Measurements from ENCODE around the gene PDE1C.

Gene PDE1C

DNA sequence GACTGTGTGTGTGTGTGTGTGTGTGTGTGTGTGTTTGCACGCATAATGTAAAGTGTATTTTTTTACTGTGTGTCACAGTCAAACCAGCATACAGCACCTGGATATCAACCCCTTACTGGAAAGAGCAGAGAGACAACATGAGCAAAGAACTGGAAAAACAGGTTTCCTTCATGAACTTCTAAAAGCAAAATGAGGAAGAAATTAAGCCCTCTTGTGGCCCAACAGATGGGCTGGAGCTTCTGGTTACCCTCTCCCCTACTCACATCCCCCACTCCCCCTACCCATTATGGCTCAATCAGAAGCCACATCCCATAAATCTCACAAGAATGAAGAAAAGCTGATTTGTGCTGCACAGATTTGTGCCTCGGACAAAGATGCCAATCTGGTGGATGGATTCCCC, 36.2 kb downstream of the PDE1C start:
- no peaks in the 10 kb centered on the region for H3K27me3 ChIP-seq (ENCODE audit: control insufficient read depth in 5 of 5, insufficient read depth in 4 of 5, low read length in 5 of 5)
- no peak overlapping the region for H3K9ac ChIP-seq (ENCODE audit: low read length in 5 of 5)
- no peak overlapping the region for H3K27ac ChIP-seq (ENCODE audit: low read depth, low read length)
- no peaks in the 10 kb centered on the region for H3K9me3 ChIP-seq (ENCODE audit: control insufficient read depth in 5 of 5, low read length in 5 of 5)
- H3K4me1 ChIP-seq (ENCODE audit: control insufficient read depth in 5 of 5, insufficient read depth in 5 of 5, low read length in 5 of 5) = no peaks in the 10 kb centered on the region
- no peaks in the 10 kb centered on the region for H3K36me3 ChIP-seq (ENCODE audit: control insufficient read depth in 5 of 5, insufficient read depth in 5 of 5, low read length in 5 of 5)
- no peak overlapping the region for H3K4me3 ChIP-seq (ENCODE audit: low read depth in 1 of 5, low read length in 5 of 5)

DNA sequence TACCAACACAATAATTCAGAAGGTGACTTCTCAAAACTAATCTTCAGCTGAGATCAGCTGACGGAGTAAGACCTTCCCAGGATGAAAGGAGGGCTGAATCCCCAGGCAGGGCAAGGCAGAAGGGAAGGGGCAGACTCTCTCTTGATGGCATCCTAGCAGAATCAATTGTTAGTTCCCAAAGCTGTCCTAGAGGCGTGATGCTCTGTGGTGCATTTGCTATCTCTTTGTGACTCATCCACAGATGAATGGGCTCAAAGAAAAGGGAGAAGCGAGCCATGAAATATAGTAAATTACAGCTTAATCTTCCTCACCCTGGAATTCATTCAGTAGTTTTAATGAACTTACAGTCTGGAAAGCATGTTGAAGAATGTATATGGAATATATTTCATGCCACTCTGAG, 37.2 kb downstream of the PDE1C start:
- H3K27ac ChIP-seq (ENCODE audit: low read depth, low read length) = no peak overlapping the region
- H3K9ac ChIP-seq (ENCODE audit: low read length in 5 of 5) = no peak overlapping the region

DNA sequence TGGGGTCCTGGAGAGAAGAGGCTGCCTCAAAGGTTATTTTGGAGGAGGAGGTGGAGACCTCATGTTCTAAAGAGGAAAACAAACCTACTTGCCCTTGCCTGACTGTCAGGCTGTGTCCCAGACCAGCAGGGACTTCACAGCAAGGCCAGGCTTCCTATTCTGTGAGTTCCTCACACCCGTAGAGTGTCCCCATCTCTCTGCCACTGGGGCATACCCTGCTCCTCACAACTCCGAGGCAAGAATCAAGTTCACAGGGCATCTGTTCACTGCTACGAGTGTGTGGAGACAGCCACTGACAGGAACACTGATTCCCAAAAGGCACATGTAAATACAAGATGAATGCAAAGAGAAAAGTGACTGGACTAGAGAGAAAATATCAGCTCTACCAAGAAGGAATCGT, 38.0 kb downstream of the PDE1C start:
- H3K27me3 ChIP-seq (ENCODE audit: control insufficient read depth in 5 of 5, insufficient read depth in 4 of 5, low read length in 5 of 5) = no peaks in the 10 kb centered on the region
- no peak overlapping the region for H3K27ac ChIP-seq (ENCODE audit: low read depth, low read length)
- no peaks in the 10 kb centered on the region for H3K9me3 ChIP-seq (ENCODE audit: control insufficient read depth in 5 of 5, low read length in 5 of 5)
- H3K4me1 ChIP-seq (ENCODE audit: control insufficient read depth in 5 of 5, insufficient read depth in 5 of 5, low read length in 5 of 5) = no peaks in the 10 kb centered on the region
- H3K9ac ChIP-seq (ENCODE audit: low read length in 5 of 5) = no peak overlapping the region
- no peak overlapping the region for H3K4me3 ChIP-seq (ENCODE audit: low read depth in 1 of 5, low read length in 5 of 5)
- no peaks in the 10 kb centered on the region for H3K36me3 ChIP-seq (ENCODE audit: control insufficient read depth in 5 of 5, insufficient read depth in 5 of 5, low read length in 5 of 5)

More for the DNA sequence above, 37.2 kb downstream of the PDE1C start:
- no peaks in the 10 kb centered on the region for H3K27me3 ChIP-seq (ENCODE audit: control insufficient read depth in 5 of 5, insufficient read depth in 4 of 5, low read length in 5 of 5)
- H3K4me1 ChIP-seq (ENCODE audit: control insufficient read depth in 5 of 5, insufficient read depth in 5 of 5, low read length in 5 of 5) = no peaks in the 10 kb centered on the region
- no peak overlapping the region for H3K4me3 ChIP-seq (ENCODE audit: low read depth in 1 of 5, low read length in 5 of 5)
- no peaks in the 10 kb centered on the region for H3K9me3 ChIP-seq (ENCODE audit: control insufficient read depth in 5 of 5, low read length in 5 of 5)
- no peaks in the 10 kb centered on the region for H3K36me3 ChIP-seq (ENCODE audit: control insufficient read depth in 5 of 5, insufficient read depth in 5 of 5, low read length in 5 of 5)

DNA sequence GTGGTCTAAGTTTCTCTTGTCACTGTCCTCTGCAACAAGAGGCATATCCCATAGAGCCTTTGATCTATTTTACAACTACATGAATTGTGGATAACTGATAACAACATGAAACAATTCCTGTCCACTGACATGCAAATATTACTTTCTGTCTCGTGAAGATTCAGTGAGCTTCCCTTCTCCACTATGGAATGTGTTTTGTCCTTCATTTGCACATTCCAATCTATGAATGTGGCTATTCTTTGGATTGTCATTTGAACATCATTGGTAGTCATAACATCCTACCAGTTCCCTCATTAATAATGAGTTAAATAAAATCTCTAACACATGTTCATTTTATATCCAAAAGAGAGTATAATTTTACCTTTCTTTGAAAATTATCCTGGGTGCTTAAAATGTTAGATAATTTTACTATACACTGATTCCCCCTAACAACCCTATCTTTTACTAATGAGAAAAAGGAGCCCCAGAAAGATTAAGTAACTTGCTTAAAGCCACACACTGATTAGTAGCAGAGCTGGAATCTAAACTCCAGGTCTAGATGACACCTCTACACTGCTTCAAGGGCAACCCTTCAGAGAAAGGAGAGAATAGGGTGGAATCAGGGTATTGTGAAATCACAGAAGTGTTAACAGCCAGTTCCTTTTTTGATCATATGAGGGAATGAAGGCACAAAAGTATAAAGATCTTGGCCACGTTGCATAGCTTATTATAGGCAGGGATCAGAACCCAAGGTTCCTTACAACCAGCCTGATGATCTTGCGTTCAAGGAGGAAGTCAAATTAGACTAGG, 39.1 kb downstream of the PDE1C start:
- no peaks in the 10 kb centered on the region for H3K36me3 ChIP-seq (ENCODE audit: control insufficient read depth in 5 of 5, insufficient read depth in 5 of 5, low read length in 5 of 5)
- H3K9me3 ChIP-seq (ENCODE audit: control insufficient read depth in 5 of 5, low read length in 5 of 5) = no peaks in the 10 kb centered on the region
- H3K4me1 ChIP-seq (ENCODE audit: control insufficient read depth in 5 of 5, insufficient read depth in 5 of 5, low read length in 5 of 5) = no peaks in the 10 kb centered on the region
- H3K27me3 ChIP-seq (ENCODE audit: control insufficient read depth in 5 of 5, insufficient read depth in 4 of 5, low read length in 5 of 5) = no peaks in the 10 kb centered on the region
- H3K27ac ChIP-seq (ENCODE audit: low read depth, low read length) = no peak overlapping the region
- no peak overlapping the region for H3K4me3 ChIP-seq (ENCODE audit: low read depth in 1 of 5, low read length in 5 of 5)
- no peak overlapping the region for H3K9ac ChIP-seq (ENCODE audit: low read length in 5 of 5)

DNA sequence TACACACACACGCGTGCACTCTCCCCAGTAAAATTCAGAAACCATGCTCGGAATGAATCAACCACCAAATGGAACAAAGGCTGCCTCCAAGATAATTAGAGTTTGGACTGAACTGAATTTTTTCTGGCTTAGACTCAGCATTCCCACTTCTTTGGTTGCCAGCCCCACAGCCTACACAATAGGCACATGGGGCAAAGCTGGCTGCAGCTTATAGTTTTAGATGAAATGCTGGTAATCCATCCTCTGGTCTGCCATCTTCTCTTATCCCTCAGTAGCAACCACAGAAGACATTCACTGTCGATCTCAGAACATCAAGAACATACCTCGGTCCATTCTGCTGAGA, 44.2 kb downstream of the PDE1C start:
- Histone ChIP-seq H3K4me1 (ENCODE audit: control insufficient read depth in 5 of 5, insufficient read depth in 5 of 5, low read length in 5 of 5) (peaks cover 0 to 3% (median 0%) of the 10 kb centered on the region in 5 donors), H3K4me3 (ENCODE audit: low read depth in 1 of 5, low read length in 5 of 5) (no peak overlapping the region), H3K9ac (ENCODE audit: low read length in 5 of 5) (no peak overlapping the region), H3K36me3 (ENCODE audit: control insufficient read depth in 5 of 5, insufficient read depth in 5 of 5, low read length in 5 of 5) (no peaks in the 10 kb centered on the region), H3K9me3 (ENCODE audit: control insufficient read depth in 5 of 5, low read length in 5 of 5) (no peaks in the 10 kb centered on the region), H3K27ac (ENCODE audit: low read depth, low read length) (no peak overlapping the region), H3K27me3 (ENCODE audit: control insufficient read depth in 5 of 5, insufficient read depth in 4 of 5, low read length in 5 of 5) (no peaks in the 10 kb centered on the region)

DNA sequence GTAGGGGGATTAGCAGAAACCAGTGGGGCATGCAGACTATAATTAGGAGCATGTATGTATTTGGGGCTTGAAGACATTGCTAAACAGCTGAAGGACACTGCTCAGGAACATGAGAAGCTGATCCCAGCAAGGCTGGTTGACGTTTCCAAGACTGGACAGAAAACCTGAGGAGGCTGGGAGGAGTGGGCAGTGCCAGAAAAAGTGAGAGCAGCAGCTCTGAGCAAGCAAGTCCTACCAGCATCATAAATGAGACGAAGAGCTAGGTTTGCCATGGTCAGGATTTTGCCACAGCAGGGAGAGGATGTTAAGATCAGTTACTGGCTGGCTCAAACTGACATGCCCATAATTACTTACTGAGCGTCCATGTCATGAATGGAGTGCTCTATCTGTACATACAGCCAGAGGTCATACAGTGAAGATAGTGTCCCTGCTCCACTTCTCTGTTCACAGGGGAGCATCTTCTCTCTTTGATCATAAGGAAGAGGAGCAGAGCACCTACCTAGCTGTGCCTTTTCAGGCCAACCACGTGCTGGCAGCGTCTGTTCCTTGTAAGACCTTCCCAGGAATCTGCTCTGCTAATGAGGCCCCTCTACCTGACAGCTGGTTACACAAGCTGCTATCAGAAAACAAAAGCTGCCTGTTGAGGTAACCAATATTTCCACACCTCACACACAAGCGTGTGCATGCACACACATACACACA, 44.7 kb downstream of the PDE1C start:
- H3K4me3 ChIP-seq (ENCODE audit: low read depth in 1 of 5, low read length in 5 of 5) = no peak overlapping the region
- H3K27me3 ChIP-seq (ENCODE audit: control insufficient read depth in 5 of 5, insufficient read depth in 4 of 5, low read length in 5 of 5) = no peaks in the 10 kb centered on the region
- no peak overlapping the region for H3K27ac ChIP-seq (ENCODE audit: low read depth, low read length)
- peaks cover 0 to 8% (median 4%) of the 10 kb centered on the region in 5 donors for H3K4me1 ChIP-seq (ENCODE audit: control insufficient read depth in 5 of 5, insufficient read depth in 5 of 5, low read length in 5 of 5)
- no peak overlapping the region for H3K9ac ChIP-seq (ENCODE audit: low read length in 5 of 5)
- H3K9me3 ChIP-seq (ENCODE audit: control insufficient read depth in 5 of 5, low read length in 5 of 5) = no peaks in the 10 kb centered on the region
- H3K36me3 ChIP-seq (ENCODE audit: control insufficient read depth in 5 of 5, insufficient read depth in 5 of 5, low read length in 5 of 5) = no peaks in the 10 kb centered on the region

DNA sequence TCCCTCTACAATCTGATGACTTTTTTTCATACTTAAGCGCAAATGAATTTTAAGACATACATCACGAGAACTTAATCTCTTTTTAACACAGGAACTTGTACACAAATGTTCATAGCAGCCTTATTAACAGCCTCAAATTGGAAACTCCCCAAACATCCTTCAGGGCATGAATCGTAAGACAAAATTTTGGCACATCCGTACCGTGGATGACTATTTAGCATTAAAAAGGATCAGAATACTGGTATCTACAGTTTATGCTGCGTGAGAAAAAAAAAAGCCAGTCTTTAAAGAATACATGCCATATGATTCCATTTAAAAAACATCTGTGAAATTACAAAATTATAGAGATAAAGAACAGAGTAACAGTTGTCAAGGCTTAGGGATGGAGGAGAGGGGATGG, 46.8 kb downstream of the PDE1C start:
- Histone ChIP-seq H3K36me3 (ENCODE audit: control insufficient read depth in 5 of 5, insufficient read depth in 5 of 5, low read length in 5 of 5) (no peaks in the 10 kb centered on the region), H3K4me1 (ENCODE audit: control insufficient read depth in 5 of 5, insufficient read depth in 5 of 5, low read length in 5 of 5) (peaks cover 0 to 16% (median 6%) of the 10 kb centered on the region in 5 donors), H3K27ac (ENCODE audit: low read depth, low read length) (no peak overlapping the region), H3K9ac (ENCODE audit: low read length in 5 of 5) (no peak overlapping the region), H3K27me3 (ENCODE audit: control insufficient read depth in 5 of 5, insufficient read depth in 4 of 5, low read length in 5 of 5) (no peaks in the 10 kb centered on the region), H3K9me3 (ENCODE audit: control insufficient read depth in 5 of 5, low read length in 5 of 5) (no peaks in the 10 kb centered on the region), H3K4me3 (ENCODE audit: low read depth in 1 of 5, low read length in 5 of 5) (no peak overlapping the region)

DNA sequence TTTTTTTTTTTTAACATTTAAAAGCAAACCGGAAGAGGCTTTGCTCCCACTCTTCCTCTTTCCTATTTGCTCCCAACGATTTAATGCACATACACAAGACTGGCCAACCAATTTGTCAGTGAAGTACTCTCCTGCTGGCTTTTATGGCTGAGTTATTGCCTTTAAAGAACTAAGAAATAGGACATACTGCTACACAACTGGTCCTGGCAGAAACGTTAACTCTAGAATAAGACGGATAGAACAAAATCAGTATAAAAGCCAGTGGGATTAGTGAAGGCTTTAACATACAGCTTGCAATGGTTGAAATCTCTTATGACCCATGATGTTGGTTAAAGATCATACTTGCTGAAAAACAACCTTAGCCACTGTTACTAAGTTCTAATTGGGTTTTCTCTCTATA, 47.2 kb downstream of the PDE1C start:
- Histone ChIP-seq H3K27me3 (ENCODE audit: control insufficient read depth in 5 of 5, insufficient read depth in 4 of 5, low read length in 5 of 5) (no peaks in the 10 kb centered on the region), H3K4me3 (ENCODE audit: low read depth in 1 of 5, low read length in 5 of 5) (no peak overlapping the region), H3K9me3 (ENCODE audit: control insufficient read depth in 5 of 5, low read length in 5 of 5) (no peaks in the 10 kb centered on the region), H3K9ac (ENCODE audit: low read length in 5 of 5) (no peak overlapping the region), H3K27ac (ENCODE audit: low read depth, low read length) (no peak overlapping the region), H3K36me3 (ENCODE audit: control insufficient read depth in 5 of 5, insufficient read depth in 5 of 5, low read length in 5 of 5) (no peaks in the 10 kb centered on the region), H3K4me1 (ENCODE audit: control insufficient read depth in 5 of 5, insufficient read depth in 5 of 5, low read length in 5 of 5) (peaks cover 0 to 16% (median 6%) of the 10 kb centered on the region in 5 donors)

DNA sequence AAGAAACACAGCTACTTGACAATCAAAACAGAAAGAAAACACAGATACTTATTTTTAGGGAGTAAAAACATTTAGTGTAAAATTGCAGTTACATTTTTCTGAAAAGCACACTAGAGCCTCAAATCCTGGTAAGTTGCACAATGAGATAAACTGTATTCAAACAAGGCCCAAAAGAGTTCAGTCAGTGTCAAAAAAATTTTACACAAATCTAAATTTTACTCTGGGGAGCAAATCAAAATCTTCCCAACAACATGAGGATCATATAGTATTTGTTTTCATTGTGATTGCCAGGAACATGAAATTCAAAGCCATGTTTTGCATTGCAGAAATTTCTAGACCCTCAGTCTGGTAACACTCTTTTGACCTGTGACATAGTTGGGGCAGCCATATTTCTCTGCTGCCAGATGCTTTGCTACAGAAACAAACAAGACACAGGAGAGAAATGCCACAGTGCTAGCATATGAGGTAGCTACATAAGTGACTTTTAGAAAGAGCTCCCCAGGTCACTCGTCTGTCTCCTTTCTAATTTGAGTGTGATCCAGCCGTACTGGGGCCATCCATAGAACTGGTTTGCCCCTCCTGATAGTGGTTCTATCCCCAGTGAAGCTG, 49.6 kb downstream of the PDE1C start:
- no peak overlapping the region for H3K27ac ChIP-seq (ENCODE audit: low read depth, low read length)
- H3K36me3 ChIP-seq (ENCODE audit: control insufficient read depth in 5 of 5, insufficient read depth in 5 of 5, low read length in 5 of 5) = no peaks in the 10 kb centered on the region
- no peak overlapping the region for H3K4me3 ChIP-seq (ENCODE audit: low read depth in 1 of 5, low read length in 5 of 5)
- H3K9ac ChIP-seq (ENCODE audit: low read length in 5 of 5) = no peak overlapping the region
- no peaks in the 10 kb centered on the region for H3K9me3 ChIP-seq (ENCODE audit: control insufficient read depth in 5 of 5, low read length in 5 of 5)
- H3K4me1 ChIP-seq (ENCODE audit: control insufficient read depth in 5 of 5, insufficient read depth in 5 of 5, low read length in 5 of 5) = peaks cover 0 to 16% (median 6%) of the 10 kb centered on the region in 5 donors
- H3K27me3 ChIP-seq (ENCODE audit: control insufficient read depth in 5 of 5, insufficient read depth in 4 of 5, low read length in 5 of 5) = no peaks in the 10 kb centered on the region

DNA sequence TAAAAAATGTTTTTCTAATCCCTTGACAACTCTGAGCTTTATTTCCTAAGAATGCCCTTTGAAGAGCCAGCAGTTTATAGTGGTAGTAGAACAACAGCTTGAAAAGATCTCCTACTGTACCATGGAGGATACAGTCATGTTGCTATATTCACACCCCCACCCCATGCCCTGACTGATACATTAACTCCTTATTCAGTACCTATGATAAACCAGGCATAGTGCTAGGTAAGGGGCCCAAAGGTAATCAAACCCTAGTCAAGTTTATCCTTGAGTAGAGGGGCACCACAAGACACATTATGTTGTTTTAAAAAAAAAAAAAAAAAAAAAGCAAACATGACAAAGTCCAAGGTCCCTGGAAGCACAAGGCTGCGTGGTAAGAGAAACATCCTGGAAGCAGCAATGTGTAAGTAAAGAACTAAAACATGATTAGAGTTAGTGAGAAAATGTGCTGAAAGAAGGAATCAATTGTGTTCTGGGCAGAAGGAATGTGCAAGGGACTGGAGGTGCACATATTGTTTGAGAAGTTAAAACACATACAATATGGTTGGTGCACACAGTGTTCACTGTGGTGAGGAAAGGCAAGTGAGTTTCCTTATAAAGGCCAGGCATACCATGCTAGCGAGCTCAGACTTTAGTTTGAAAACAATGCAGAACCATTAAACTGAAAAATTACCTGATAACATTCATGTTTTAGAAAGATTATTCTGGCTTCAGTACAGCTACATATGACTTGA, 51.2 kb downstream of the PDE1C start:
- Histone ChIP-seq H3K4me3 (ENCODE audit: low read depth in 1 of 5, low read length in 5 of 5) (no peak overlapping the region), H3K4me1 (ENCODE audit: control insufficient read depth in 5 of 5, insufficient read depth in 5 of 5, low read length in 5 of 5) (peaks cover 0 to 16% (median 6%) of the 10 kb centered on the region in 5 donors), H3K27me3 (ENCODE audit: control insufficient read depth in 5 of 5, insufficient read depth in 4 of 5, low read length in 5 of 5) (no peaks in the 10 kb centered on the region), H3K27ac (ENCODE audit: low read depth, low read length) (no peak overlapping the region), H3K9ac (ENCODE audit: low read length in 5 of 5) (no peak overlapping the region), H3K9me3 (ENCODE audit: control insufficient read depth in 5 of 5, low read length in 5 of 5) (no peaks in the 10 kb centered on the region), H3K36me3 (ENCODE audit: control insufficient read depth in 5 of 5, insufficient read depth in 5 of 5, low read length in 5 of 5) (no peaks in the 10 kb centered on the region)
